ENCODE results near the gene COBL. TPM values are rescaled to one million over a fixed set of nuclear protein-coding genes. Genes with fewer than 3 reads are reported as not detected.

COBL gene
- total RNA-seq, 3 donors from 2014 or later (not counting 1 experiment from before 2014, with no cell fraction given): not detected

DNA sequence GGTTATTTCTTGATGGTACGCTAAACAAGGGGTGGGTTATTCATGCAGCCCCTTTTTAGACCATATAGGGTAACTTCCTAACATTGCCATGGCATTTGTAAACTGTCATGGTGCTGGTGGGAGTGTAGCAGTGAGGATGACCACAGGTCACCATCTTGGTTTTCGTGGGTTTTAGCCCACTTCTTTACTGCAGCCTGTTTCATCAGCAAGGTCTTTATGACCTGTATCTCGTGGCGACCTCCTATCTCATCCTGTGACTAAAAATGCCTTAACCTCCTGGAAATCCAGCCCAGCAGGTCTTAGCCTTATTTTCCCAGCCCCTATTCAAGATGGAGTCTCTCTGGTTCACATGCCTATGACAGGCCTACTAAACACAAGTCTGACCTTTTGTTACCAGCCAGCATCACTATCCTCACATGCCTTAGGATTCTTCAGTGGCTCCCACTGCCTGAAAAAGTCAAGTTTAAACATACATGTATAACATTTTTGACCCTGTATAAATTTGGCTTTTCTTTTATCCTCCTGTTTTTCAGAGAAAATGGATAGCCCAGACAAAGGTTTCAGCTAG, 13.2 kb upstream of the COBL start:
- no peak for ATAC-seq
- H3K9me3 Mint-ChIP-seq: no peaks in the 10 kb centered on the region

DNA sequence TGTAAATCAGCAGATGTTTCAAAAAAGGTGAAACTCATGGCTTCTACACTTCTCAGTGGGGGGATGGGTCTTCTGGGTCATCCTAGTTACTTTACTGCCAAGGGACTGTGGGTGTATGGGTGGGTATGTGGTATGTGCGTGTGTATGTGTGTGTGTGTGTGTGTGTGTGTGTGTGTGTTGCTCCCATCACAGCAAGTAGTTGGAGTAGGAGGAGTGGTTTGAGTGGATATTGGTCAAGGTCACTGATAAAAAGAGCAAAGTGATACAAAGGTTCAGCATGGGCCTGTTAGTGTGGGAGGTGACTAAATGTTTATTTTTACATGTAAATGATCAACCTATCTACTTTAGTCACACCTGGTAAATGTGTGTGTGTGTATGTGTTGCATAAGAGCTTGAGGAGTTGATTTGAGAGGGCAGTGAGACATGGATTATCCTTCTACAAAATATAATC, 11.8 kb upstream of the COBL start:
- H3K27me3 Mint-ChIP-seq (ENCODE audit: low read depth in 2 of 2): no peaks in the 10 kb centered on the region
- intact Hi-C loops (cut with micrococcal nuclease): no loop called here
- 79% methylated on average over 1 of the region's 1 CpG for WGBS (ENCODE audit: insufficient coverage)
- Histone ChIP-seq H3K27ac (ENCODE audit: low read length) (no peak overlapping the region), H3K36me3 (ENCODE audit: control insufficient read depth, insufficient read depth, low read length) (no peaks in the 10 kb centered on the region), H3K4me3 (ENCODE audit: low read length) (no peak overlapping the region), H3K9me3 (ENCODE audit: control insufficient read depth, insufficient read depth, low read length) (no peaks in the 10 kb centered on the region), H3K4me1 (ENCODE audit: control insufficient read depth, insufficient read depth, low read length) (no peaks in the 10 kb centered on the region), H3K27me3 (ENCODE audit: control insufficient read depth, insufficient read depth, low read length) (no peaks in the 10 kb centered on the region)
- no peaks in the 10 kb centered on the region for H3K4me1 Mint-ChIP-seq
- no peaks in the 10 kb centered on the region for H3K9me3 Mint-ChIP-seq
- DNase-seq (no peak), ATAC-seq (no peak)
- no peak overlapping the region for H3K27ac Mint-ChIP-seq
- no peaks in the 10 kb centered on the region for H3K36me3 Mint-ChIP-seq
- TF ChIP-seq, protein P1, sequence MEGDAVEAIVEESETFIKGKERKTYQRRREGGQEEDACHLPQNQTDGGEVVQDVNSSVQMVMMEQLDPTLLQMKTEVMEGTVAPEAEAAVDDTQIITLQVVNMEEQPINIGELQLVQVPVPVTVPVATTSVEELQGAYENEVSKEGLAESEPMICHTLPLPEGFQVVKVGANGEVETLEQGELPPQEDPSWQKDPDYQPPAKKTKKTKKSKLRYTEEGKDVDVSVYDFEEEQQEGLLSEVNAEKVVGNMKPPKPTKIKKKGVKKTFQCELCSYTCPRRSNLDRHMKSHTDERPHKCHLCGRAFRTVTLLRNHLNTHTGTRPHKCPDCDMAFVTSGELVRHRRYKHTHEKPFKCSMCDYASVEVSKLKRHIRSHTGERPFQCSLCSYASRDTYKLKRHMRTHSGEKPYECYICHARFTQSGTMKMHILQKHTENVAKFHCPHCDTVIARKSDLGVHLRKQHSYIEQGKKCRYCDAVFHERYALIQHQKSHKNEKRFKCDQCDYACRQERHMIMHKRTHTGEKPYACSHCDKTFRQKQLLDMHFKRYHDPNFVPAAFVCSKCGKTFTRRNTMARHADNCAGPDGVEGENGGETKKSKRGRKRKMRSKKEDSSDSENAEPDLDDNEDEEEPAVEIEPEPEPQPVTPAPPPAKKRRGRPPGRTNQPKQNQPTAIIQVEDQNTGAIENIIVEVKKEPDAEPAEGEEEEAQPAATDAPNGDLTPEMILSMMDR (IDR thresholded peaks at IDR 0.05): no peak
- no peak overlapping the region for H3K4me3 Mint-ChIP-seq

More for the DNA sequence above, 13.2 kb upstream of the COBL start:
- H3K9me3 ChIP-seq (ENCODE audit: control insufficient read depth, insufficient read depth, low read length): no peaks in the 10 kb centered on the region
- Mint-ChIP-seq H3K36me3 (no peaks in the 10 kb centered on the region), H3K27me3 (ENCODE audit: low read depth in 2 of 2) (no peaks in the 10 kb centered on the region), H3K27ac (no peak overlapping the region), H3K4me1 (no peaks in the 10 kb centered on the region), H3K4me3 (no peak overlapping the region)
- intact Hi-C loops (cut with micrococcal nuclease): no loop called here
- no peaks in the 10 kb centered on the region for H3K4me1 ChIP-seq (ENCODE audit: control insufficient read depth, insufficient read depth, low read length)
- whole genome bisulfite sequencing (ENCODE audit: insufficient coverage): 70% methylated on average over 4 of the region's 4 CpGs
- TF ChIP-seq, protein P1 (IDR thresholded peaks at IDR 0.05): no peak
- H3K27me3 ChIP-seq (ENCODE audit: control insufficient read depth, insufficient read depth, low read length): no peaks in the 10 kb centered on the region
- no peaks in the 10 kb centered on the region for H3K36me3 ChIP-seq (ENCODE audit: control insufficient read depth, insufficient read depth, low read length)
- no peak overlapping the region for H3K27ac ChIP-seq (ENCODE audit: low read length)
- no peak overlapping the region for H3K4me3 ChIP-seq (ENCODE audit: low read length)
- DNase-seq: no peak

- H3K9me3 ChIP-seq (ENCODE audit: control insufficient read depth, insufficient read depth, low read length): no peaks in the 10 kb centered on the region
- H3K27me3 ChIP-seq (ENCODE audit: control insufficient read depth, insufficient read depth, low read length): no peaks in the 10 kb centered on the region
- no peak overlapping the region for H3K4me3 Mint-ChIP-seq
- H3K27ac ChIP-seq (ENCODE audit: low read length): no peak overlapping the region
- DNase-seq: no peak
- no peaks in the 10 kb centered on the region for H3K27me3 Mint-ChIP-seq (ENCODE audit: low read depth in 2 of 2)
- ATAC-seq: no peak
- H3K27ac Mint-ChIP-seq: no peak overlapping the region
- intact Hi-C loops (cut with micrococcal nuclease): no loop called here
- H3K4me1 ChIP-seq (ENCODE audit: control insufficient read depth, insufficient read depth, low read length): no peaks in the 10 kb centered on the region
- no peaks in the 10 kb centered on the region for H3K36me3 Mint-ChIP-seq
- no peaks in the 10 kb centered on the region for H3K4me1 Mint-ChIP-seq
- no peaks in the 10 kb centered on the region for H3K36me3 ChIP-seq (ENCODE audit: control insufficient read depth, insufficient read depth, low read length)
- WGBS (ENCODE audit: insufficient coverage): 75% methylated on average over 4 of the region's 6 CpGs
- TF ChIP-seq, protein P1 (IDR thresholded peaks at IDR 0.05): no peak
- no peak overlapping the region for H3K4me3 ChIP-seq (ENCODE audit: low read length)
- no peaks in the 10 kb centered on the region for H3K9me3 Mint-ChIP-seq
Observed at GRCh38 chr7:51327287-51327717, 10.7 kb upstream of the COBL start.

Data from natural killer cell (primary cell).